ENCODE results near the gene NPFFR1. TPM values are rescaled to one million over a fixed set of nuclear protein-coding genes. Genes with fewer than 3 reads are reported as not detected.

Gene NPFFR1
- total RNA-seq, 1 experiment from 2014 or later = not detected

DNA sequence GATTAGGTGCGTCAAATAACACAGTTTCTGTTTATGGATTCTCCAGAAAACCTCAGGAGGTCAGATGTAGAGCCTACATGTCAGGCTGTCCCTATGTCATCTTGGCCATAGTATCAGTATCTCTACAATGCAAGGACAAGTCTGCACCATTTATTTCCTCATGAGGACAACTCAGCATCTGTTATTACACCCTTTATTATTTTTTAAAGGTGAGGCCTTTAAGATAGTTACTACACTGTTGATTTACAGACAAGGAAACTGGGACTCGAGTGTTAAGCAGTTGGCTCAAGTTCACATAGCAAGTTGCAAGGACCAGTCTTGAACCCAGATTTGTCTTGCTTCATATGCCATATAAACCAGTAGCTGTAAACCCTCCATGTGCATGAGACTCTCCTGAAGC is 27.3 kb downstream of the NPFFR1 start:
- Histone ChIP-seq H2BK12ac (ENCODE audit: insufficient read length, low read depth, low read length) (no peak overlapping the region), H3K23ac (ENCODE audit: insufficient read length, low read depth, low read length) (no peak overlapping the region), H3K4me2 (ENCODE audit: insufficient read depth, insufficient read length, low read length) (no peak overlapping the region), H3K79me1 (ENCODE audit: insufficient read depth, low read depth, low read length, poor library complexity, severe bottlenecking) (no peaks in the 10 kb centered on the region), H4K8ac (replicated peaks; ENCODE audit: insufficient read length, low read depth, low read length) (no peak overlapping the region), H3K27me3 (ENCODE audit: insufficient read depth, low read length) (no peaks in the 10 kb centered on the region), H3K4ac (ENCODE audit: low read depth, low read length) (no peak overlapping the region), H2AK5ac (ENCODE audit: insufficient read length, low read length) (no peak overlapping the region), H3K14ac (ENCODE audit: insufficient read depth, low read length) (no peak overlapping the region), H3K9ac (ENCODE audit: extremely low read depth, insufficient read length, low read length) (no peak overlapping the region), H2BK15ac (ENCODE audit: low read depth, low read length) (no peak overlapping the region), H3K4me1 (ENCODE audit: insufficient read depth, low read length) (no peaks in the 10 kb centered on the region), H4K91ac (ENCODE audit: insufficient read length, low read depth, low read length) (no peak overlapping the region), H3K18ac (ENCODE audit: insufficient read length, low read depth, low read length) (no peak overlapping the region), H3T11ph (ENCODE audit: low read length) (no peak overlapping the region), H2BK5ac (ENCODE audit: insufficient read length, low read length) (no peak overlapping the region), H2AFZ (ENCODE audit: low read length) (no peak overlapping the region), H3K27ac (ENCODE audit: insufficient read length, low read depth, low read length) (no peak overlapping the region), H4K20me1 (ENCODE audit: control insufficient read depth, insufficient read depth, insufficient read length) (no peaks in the 10 kb centered on the region), H3K9me3 (ENCODE audit: control insufficient read depth, low read depth, low read length) (no peaks in the 10 kb centered on the region), H3K23me2 (ENCODE audit: insufficient read length, low read depth, low read length, poor library complexity, severe bottlenecking) (no peaks in the 10 kb centered on the region), H3K56ac (ENCODE audit: insufficient read length, low read depth, low read length) (no peak overlapping the region), H4K5ac (ENCODE audit: insufficient read length, low read depth, low read length) (no peak overlapping the region), H2BK120ac (ENCODE audit: low read depth, low read length, poor library complexity, severe bottlenecking) (no peak overlapping the region), H3K79me2 (ENCODE audit: insufficient read depth, low read length) (no peaks in the 10 kb centered on the region), H2BK20ac (ENCODE audit: low read depth, low read length, poor library complexity, severe bottlenecking) (no peak overlapping the region)
- Mint-ChIP-seq H3K27me3 (ENCODE audit: low read depth) (peaks cover 2% of the 10 kb centered on the region), H3K9me3 (no peaks in the 10 kb centered on the region; a peak in 1 of 5 replicates), H3K4me1 (peaks cover 6 to 9% of the 10 kb centered on the region in 2 experiments), H3K4me3 (no peak overlapping the region; a peak in 1 of 5 replicates), H3K36me3 (ENCODE audit: insufficient read depth in 1 of 3, low read depth in 3 of 3) (no peaks in the 10 kb centered on the region), H3K27ac (peak overlapping the region in 1 of 3 experiments; percentile 74; a peak in 1 of 7 replicates)
- no peak for DNase-seq
- WGBS (ENCODE audit: extremely low coverage, insufficient read length, low lambda C conversion rate) = no CpG with 5 or more reads among the region's 2 CpGs
- TF ChIP-seq CTCF (conservative IDR thresholded peaks at IDR 0.05) = no peak
